GM19372 (cell line): ENCODE measurements around the gene FOXS1.
"Not testable (repeated sequence)": the region's sequence is repeated elsewhere in the genome, so short reads cannot be mapped to it uniquely, and the experiment has no call there.

Source experiments
- ATAC-seq: cut with Tn5 transposase; IDR thresholded peaks from one replicate; pipeline ENCODE4 v1.9.1; 2021; ENCODE audit warnings: mild to moderate bottlenecking, low read depth, moderate library complexity; ENCODE audit not compliant: unreplicated experiment

Gene FOXS1

GRCh38 chr20:31840906-31841816 lies 4.2 kb downstream of the FOXS1 start:
- ATAC-seq = no peak

DNA sequence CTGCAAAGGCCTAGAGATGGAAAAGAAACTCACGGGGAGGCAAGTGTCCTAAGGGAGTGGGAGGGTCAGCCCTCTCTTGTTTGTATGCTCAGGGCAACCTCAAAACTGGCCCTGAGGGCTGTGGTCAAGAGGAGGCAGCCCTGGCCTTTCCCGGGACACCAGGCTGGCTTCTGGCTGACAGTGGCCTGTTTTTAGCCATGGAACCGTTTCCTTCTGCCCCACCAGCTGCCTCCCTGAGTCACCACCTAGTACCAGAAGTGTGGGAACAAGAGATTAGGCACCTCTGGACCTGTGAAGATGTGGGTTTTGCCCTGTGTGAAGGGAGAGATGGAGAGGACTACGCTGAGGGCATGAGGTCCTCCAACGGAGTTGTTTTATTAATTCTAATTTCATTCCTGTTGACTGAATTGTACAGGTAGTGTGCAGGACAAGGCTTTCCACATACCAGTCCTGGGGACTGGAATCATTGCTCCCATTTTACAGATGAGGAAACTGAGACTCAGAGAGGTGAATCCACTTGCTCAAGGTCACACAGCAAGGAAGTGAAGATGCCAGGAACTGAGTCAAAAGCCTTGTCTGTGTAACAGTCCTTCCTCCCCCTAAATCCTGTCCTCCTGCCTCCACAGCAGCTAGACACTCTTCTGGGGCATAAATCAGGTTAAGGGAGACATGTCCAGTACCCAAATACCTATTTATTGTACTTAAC lies 5.5 kb downstream of the FOXS1 start:
- ATAC-seq = no peak

GRCh38 chr20:31838646-31839292 lies 6.6 kb downstream of the FOXS1 start:
- no peak for ATAC-seq

- no peak for ATAC-seq
Measured at GRCh38 chr20:31837896-31838397, 7.5 kb downstream of the FOXS1 start.

DNA sequence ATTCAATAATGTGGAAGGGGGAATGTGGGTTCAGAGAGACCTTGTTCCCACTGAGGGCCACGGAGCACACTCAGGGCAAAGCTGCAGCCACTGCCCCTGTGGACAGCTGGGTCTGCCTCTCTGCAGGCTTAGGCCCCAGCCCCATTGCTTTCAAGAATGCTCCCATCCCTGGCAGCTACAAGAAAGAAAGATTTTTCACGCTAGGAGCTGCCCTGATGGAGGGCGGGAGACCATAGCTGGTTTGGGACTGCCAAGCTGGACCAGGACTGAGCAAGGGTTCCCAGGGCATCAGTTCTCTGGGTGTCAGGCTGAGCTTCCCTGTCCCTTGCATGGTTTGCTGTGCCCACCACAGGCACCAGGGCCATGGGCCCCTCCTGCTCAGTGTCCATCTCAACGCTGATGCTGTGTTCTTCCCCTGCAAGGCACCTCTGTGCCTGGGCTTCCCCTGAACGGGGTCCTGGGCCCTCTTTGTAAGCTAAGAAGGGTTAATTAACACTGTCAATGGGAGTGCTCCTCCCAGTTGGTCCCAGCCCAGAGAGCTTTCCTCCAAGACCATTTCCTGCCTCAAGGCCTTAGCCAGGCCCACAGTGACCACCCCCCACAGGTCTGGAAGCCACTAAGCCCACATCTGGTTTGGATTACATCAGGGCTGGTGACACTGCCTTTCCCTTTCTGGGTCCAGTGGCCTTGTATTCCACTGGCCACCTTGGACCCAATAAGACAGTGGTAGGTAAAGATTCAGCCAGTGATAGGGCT lies 8.4 kb downstream of the FOXS1 start:
- no peak for ATAC-seq

DNA sequence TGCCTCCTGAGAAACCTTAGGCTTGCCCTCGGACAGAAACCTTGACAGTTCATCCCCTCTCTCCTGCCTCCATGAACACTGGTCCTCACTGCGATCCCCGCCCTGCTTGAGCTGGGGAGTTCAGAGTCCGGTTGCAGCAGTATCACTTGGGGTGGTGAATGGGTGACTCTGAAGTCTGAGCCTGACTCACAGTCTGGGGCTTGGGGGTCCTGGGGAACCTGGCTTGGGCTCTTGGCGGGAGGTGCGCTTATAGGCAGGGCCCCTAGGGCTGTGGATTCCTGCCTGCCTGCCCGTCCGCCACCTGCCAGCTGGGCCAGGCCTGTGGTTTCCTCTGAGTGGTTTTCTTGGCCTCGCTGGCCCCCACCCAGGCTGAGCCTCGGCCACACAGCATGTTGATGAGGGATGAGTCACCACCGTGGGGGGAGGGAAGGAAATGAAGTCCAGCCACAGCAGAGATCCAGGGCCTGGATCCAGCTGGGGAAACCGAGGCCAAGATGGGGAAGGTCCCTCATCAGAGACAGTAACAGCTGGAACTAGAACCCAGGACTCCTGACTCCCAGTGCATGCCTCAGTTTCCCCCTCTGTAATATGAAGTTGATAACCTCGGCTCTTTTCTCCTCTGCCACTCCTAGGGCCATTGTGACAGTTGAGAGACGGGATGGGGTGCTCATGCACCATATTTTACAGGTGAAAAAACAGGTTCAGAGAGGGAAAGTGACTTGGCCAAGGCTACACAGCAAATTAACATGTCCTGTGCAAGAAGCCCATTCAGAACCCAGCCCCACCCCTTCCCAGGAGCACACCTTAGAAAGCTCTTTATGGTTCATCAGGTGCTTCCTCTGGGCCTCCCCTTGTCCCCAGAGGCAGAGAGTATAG lies 9.2 kb downstream of the FOXS1 start:
- ATAC-seq = no peak

- no peak for ATAC-seq
Measured at GRCh38 chr20:31835554-31835953, 9.8 kb downstream of the FOXS1 start.

DNA sequence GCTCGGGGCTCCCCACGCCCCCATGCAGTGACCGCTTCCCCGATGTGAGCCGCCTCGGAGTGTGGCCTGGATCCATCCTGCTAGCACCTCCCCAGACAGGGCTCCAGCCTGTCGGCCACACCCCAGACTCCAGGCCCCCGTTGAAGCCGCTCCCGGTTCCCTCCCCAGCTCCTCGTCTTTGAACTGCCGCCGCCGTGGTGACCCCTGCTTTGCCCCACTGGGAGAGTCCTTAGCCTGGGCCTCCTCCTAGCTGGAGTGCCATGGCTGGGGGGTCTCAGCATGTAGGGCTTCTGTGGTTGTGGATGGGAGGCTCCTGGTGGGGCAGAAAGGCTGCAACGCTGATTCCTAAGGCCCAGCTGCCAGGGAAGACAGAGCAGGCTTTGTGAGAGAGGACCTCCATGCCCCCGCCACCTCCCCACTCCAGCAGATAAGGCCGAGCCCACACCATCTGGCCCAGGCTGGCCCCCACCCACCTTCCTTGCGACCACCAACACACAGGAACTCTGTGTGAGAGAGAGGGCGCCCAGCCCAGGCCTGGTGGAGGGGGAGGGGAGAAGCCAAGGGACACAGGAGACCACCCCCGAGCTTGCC lies 11.4 kb downstream of the FOXS1 start:
- no peak for ATAC-seq

GRCh38 chr20:31833130-31833930 lies 12.1 kb downstream of the FOXS1 start:
- ATAC-seq = no peak

GRCh38 chr20:31831771-31832306 lies 13.6 kb downstream of the FOXS1 start:
- no peak for ATAC-seq

DNA sequence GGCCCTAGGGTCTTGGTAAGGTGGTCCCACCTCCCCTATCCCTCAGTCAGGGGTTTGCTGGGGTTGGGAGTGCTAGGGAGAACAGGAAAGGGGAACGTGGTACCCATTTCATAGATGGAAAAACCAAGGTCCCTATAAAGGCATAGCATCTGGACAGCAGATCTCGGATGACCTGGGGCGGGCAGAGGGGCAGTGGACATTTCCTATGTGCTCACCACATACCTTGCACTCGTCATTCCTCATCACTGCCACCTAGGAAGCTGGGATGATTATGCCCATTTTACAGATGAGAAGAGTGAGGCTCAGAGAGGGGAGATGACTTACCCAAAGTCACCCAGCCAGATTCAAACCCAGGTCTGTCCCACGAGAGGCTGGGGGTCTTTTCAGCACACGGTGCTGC lies 14.2 kb downstream of the FOXS1 start:
- ATAC-seq = no peak

GRCh38 chr20:31830406-31830981 lies 14.9 kb downstream of the FOXS1 start:
- ATAC-seq = no peak

DNA sequence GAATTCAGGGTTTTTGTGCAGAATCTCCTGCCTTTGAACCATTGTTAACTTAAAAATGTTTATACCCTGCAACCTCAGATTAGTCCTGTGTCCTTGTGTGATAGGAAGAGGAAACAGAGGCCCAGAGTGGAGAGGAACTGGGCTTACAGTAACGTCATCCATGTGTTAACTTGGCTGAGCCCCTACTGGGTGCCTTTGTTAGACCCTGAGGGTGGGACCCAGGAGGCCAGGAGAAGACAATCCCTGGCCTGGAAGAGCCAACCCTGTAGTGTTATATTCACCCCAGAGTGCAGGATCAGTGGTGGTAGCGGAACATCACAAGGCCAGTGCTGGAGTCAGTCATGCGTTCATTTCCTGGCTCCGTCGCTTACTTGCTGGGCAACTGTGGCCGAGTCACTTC lies 15.7 kb downstream of the FOXS1 start:
- ATAC-seq = no peak

GRCh38 chr20:31828016-31828415 lies 17.4 kb downstream of the FOXS1 start:
- ATAC-seq = not testable (repeated sequence)

DNA sequence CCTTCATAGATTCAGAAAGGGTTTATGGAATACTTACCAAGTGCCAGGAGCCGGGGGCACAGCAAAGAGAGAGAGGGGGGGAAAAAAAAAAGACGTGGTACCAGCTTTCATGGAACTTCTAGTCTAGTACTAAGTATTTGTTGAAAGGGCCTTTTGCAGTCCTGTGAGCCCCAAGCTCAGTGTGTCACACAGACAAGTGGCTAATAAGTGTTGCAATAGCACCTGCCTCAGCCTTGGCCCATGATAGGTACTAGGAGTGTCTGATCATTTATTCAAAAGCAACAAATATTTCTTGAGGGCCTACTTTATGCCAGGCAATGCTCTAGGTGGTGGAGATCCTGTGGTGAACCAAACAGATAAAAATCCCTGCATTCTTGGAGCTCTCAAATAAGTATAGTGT lies 18.3 kb downstream of the FOXS1 start:
- ATAC-seq = no peak

GRCh38 chr20:31826074-31826473 lies 19.3 kb downstream of the FOXS1 start:
- no peak for ATAC-seq

DNA sequence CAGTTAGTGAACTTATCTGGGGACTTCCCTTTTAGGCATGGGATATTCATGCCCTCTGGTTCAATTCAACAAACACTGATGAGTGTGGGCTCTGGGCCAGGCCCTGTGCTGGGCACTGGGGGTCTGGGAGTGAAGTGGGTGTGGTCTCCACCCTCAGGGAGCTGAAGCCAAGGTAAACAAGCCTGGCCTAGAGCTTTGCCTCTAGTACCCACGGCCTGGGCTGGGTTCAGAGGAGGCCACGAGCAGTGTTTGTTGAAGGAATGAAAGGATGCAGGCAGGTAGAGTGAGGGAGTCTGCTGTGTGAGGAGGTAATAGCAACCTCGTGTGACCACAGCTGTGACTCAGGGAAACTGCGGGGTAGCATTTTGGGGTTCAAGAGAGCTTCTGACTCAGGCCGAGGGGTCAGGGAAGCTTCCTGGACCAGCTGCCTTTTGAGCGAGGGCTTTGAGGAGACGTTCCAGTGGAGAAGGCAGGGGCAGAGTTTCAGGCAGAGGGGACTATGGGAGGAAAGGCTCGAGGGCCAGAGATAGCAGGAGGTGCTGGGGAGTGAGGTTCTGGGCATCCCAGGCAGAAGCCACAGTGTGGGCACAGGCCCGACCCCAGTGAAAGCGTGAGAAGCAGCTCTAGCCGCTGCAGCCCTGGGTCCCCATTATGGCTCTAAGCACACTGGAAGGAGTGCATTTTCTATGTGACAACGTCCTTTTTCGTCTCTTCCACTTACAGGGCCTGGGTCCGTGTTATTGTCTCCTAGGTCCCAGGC lies 20.7 kb downstream of the FOXS1 start:
- ATAC-seq = no peak
